Uterus (tissue), 2 donors: ENCODE measurements around the gene UPK3BL1.
"Not testable (repeated sequence)": the region's sequence is repeated elsewhere in the genome, so short reads cannot be mapped to it uniquely, and the experiment has no call there.

Experiments
- POLR2A ChIP-seq, 2 donors: fragments of 450-650 bp; IDR thresholded peaks; one replicate each; pipeline ENCODE4 v1.6.1; 2016; ENCODE audit warnings: antibody characterized with exemption in 2 of 2, mild to moderate bottlenecking in 1 of 2, moderate library complexity in 1 of 2
- TF ChIP-seq, protein P1 (sequence below), 4 experiments: fragments of 200-600 bp in 2 of 4; fragments of 450-650 bp in 2 of 4; sonication (generic) in 2 of 4; IDR thresholded peaks; one replicate each; pipeline ENCODE4 v1.5.1; 2016 to 2019; ENCODE audit warnings: antibody characterized with exemption in 4 of 4, mild to moderate bottlenecking in 2 of 4, moderate library complexity in 1 of 4

DNA sequence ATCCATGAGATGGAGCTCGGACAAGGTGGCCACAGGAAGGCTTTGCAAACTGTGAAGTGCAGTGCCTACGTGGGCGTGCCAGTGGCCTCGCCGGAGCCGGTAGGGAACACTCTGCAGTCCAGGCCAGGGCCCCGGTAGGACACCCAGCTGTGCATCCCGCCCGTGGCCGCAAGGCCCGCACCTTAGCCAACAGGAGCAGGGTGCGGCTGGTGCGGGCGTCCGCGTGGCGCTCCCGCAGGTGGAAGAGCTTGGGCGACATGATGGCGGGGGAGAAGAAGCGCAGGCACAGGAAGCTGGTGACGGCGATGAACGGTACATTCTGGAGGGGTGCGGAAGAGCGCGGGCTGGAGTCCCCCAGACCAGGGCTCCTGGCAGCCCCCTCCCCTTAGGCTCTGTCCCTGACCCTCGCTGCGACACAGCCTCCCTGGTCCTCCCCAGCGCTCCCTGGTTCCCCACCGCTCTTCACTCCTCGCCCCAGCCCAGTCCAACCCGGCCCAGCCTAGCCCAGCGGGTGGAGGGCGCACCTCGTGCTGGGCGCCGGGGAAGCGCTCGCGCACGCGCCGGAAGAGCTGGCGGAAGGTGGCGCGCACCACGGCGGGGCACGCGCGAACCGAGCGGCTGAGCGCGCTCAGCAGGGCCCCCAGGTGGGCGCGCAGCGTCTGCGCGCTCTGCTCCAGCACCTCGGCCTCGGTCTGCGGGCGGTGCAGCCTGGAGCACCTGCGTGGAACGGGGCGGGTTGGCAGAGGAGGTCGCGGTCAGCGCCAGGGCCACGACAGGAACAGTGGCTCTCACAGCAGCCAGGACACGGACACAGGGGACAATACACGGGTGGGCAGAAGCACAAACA is 47.1 kb upstream of the UPK3BL1 start:
- not testable (repeated sequence) for TF ChIP-seq POLR2A (IDR thresholded peaks at IDR 0.05)
- TF ChIP-seq, protein P1, sequence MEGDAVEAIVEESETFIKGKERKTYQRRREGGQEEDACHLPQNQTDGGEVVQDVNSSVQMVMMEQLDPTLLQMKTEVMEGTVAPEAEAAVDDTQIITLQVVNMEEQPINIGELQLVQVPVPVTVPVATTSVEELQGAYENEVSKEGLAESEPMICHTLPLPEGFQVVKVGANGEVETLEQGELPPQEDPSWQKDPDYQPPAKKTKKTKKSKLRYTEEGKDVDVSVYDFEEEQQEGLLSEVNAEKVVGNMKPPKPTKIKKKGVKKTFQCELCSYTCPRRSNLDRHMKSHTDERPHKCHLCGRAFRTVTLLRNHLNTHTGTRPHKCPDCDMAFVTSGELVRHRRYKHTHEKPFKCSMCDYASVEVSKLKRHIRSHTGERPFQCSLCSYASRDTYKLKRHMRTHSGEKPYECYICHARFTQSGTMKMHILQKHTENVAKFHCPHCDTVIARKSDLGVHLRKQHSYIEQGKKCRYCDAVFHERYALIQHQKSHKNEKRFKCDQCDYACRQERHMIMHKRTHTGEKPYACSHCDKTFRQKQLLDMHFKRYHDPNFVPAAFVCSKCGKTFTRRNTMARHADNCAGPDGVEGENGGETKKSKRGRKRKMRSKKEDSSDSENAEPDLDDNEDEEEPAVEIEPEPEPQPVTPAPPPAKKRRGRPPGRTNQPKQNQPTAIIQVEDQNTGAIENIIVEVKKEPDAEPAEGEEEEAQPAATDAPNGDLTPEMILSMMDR (IDR thresholded peaks at IDR 0.05): not testable (repeated sequence)
